Choroid plexus epithelial cell (primary cell): ENCODE results near the gene OBSCN.
"Not testable (repeated sequence)": the region's sequence is repeated elsewhere in the genome, so short reads cannot be mapped to it uniquely, and the experiment has no call there.

Experiments used
- DNase-seq: peaks from one replicate; pipeline ENCODE4 v3.0.0-alpha.2; 2010; ENCODE audit warnings: low read depth
- H3K4me3 ChIP-seq: 2 replicates; pipeline ENCODE4 v1.5.1; 2011; ENCODE audit warnings: low read depth, mild to moderate bottlenecking, control low read depth, low read length, moderate library complexity
- TF ChIP-seq, protein P1 (sequence below): conservative IDR thresholded peaks from 2 replicates; pipeline ENCODE4 v1.5.1; 2011; ENCODE audit warnings: low read depth, mild to moderate bottlenecking, control low read depth, inconsistent platforms, low read length, moderate library complexity

OBSCN gene

DNA sequence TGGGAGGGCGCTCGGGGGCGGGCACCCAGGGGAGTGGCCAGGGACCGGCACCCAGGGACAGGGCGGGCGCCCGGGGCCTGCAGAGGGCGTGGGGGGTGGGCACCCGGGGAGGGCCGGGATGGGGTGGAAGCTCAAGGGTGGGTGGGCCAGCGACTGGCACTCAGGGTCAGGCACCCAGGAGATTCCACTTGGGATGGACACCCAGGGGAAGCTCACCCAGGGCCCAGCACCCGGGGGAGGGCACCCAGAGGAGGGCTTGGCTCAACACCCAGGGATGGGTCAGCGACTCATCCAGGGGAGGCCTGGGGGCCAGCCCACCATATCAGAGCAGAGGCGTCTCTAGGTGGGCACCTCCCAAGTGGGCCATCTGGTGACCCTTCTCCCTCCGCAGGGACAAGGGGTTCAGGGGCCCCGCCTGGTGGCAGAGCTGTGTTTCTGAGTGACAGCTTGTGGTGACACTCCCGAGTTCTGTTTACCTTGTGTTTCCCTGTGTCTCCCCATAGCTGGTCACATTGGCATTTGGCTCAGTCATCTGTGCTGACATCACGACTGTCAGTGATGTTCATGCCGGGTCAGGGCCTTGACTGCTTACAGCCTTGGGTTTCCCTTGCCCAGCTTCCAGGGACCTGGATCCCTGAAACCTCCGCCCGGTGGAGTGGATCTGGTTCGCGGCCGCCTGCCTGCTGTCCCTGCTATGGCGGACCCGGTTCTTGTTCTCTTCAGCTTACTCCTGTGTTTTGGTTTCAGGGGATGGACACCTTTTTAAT is 41.5 kb upstream of the OBSCN start:
- TF ChIP-seq, protein P1, sequence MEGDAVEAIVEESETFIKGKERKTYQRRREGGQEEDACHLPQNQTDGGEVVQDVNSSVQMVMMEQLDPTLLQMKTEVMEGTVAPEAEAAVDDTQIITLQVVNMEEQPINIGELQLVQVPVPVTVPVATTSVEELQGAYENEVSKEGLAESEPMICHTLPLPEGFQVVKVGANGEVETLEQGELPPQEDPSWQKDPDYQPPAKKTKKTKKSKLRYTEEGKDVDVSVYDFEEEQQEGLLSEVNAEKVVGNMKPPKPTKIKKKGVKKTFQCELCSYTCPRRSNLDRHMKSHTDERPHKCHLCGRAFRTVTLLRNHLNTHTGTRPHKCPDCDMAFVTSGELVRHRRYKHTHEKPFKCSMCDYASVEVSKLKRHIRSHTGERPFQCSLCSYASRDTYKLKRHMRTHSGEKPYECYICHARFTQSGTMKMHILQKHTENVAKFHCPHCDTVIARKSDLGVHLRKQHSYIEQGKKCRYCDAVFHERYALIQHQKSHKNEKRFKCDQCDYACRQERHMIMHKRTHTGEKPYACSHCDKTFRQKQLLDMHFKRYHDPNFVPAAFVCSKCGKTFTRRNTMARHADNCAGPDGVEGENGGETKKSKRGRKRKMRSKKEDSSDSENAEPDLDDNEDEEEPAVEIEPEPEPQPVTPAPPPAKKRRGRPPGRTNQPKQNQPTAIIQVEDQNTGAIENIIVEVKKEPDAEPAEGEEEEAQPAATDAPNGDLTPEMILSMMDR, result peak; percentile 30
- DNase-seq, result peak; percentile 57
- peak overlapping the region; percentile 66 for H3K4me3 ChIP-seq

DNA sequence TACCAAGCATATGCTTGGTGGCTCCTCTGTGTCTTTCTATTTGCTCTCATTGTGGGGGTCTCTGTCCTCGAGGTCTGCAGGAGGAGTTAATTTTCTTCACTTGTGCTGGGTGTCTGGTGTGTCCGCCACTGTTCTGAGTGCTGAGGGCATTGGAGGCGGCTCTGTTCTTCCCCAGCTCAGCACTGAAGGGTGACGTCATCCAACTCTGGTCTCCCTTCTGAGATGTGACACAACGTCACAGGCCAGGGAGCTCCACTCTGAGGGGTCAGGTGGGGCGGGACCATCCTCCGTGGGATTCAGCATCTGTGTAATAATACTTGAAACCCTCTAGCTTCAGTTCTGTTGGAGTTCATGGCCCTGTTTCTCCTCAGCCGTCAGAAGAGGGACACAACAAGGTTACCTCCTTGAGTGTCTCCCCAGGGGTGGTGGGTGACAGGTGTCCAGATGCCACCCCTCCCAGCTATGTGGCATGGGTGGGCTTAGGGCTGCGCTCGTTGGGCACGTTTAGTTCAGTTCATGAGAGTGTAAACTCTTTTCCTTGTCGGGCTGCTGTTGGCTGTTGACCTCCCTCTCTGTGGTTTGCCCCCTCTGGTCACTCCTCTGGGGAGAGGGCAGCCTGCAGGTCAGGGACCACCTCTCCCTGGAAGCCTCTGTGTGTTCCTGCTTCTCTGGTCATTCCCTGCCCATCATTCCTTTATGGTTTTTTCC is 39.1 kb upstream of the OBSCN start:
- TF ChIP-seq, protein P1, result no peak
- no peak for DNase-seq
- H3K4me3 ChIP-seq, result no peak overlapping the region

DNA sequence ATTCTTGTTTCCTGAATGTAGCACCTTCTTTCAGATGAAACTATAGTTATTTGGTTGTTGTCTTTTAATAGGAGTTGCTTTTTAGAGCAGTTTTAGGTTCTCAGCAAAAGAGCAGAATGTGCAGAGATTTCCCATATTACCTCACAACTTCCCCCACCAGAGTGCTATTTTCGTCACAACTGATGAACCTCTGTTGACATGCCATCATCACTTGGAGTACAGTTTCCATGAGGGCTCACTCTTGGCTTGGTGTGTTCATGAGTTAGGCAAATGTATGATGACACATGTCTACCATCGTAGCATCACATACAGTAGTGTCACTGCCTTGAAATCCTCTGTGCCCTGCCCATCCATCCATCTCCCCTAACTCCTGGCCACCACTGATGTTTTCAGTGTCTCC is 38.5 kb upstream of the OBSCN start:
- no peak for DNase-seq
- H3K4me3 ChIP-seq, result no peak overlapping the region
- TF ChIP-seq, protein P1, result no peak

DNA sequence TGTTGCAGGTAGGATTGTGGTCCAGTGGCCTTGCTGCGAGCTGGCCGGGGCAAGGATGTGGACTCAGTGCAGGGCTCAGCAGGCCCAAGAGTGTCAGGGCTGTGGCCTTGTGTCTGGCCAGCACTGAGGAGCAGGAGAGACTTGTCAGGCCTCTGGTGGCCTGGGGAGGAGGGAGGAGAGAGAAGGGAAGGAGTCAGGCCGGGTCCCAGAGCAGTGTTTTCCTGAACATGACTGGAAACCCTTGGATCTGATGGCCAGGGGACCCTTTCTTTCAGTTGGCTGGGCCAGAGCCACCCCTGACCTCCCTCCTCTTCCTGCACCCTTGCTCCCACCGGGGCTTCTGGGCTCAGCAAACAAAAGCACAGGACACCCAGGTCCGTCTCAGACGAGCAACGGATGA is 37.2 kb upstream of the OBSCN start:
- no peak for DNase-seq
- H3K4me3 ChIP-seq, result no peak overlapping the region
- TF ChIP-seq, protein P1, result no peak

DNA sequence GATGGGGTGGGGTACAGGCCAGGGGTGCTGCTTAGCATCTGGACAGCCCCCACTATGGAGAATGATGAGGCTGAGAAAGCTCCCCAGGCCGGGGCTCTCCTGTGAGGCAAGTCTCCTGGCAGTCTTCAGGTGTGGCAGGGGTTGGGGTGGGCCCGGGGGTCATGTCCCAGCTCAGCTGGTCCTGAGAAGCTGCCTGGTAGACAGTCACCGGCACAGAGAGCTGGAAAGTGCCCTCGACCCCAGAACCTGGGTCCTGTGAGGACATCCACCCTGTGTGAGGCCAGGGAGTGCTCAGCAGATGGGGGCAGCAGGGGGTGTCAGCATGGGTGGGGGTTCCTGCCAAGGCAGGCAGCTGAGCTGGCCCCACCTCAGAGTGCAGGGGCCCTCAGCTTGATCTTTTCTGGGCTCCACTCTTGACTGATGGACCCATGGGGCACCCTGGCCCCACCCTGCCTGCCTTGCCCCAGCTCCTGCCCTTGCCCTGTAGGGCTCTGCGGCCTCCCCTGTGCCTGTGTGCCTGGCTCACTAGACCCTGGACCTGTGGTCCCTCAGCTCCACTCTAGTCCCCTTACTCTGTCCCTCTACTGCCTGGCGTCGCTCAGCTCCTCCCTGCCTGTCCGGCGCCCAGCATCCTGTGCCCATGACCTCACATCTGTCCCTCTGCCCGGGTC is 36.5 kb upstream of the OBSCN start:
- no peak for DNase-seq
- no peak overlapping the region for H3K4me3 ChIP-seq
- TF ChIP-seq, protein P1, result no peak

DNA sequence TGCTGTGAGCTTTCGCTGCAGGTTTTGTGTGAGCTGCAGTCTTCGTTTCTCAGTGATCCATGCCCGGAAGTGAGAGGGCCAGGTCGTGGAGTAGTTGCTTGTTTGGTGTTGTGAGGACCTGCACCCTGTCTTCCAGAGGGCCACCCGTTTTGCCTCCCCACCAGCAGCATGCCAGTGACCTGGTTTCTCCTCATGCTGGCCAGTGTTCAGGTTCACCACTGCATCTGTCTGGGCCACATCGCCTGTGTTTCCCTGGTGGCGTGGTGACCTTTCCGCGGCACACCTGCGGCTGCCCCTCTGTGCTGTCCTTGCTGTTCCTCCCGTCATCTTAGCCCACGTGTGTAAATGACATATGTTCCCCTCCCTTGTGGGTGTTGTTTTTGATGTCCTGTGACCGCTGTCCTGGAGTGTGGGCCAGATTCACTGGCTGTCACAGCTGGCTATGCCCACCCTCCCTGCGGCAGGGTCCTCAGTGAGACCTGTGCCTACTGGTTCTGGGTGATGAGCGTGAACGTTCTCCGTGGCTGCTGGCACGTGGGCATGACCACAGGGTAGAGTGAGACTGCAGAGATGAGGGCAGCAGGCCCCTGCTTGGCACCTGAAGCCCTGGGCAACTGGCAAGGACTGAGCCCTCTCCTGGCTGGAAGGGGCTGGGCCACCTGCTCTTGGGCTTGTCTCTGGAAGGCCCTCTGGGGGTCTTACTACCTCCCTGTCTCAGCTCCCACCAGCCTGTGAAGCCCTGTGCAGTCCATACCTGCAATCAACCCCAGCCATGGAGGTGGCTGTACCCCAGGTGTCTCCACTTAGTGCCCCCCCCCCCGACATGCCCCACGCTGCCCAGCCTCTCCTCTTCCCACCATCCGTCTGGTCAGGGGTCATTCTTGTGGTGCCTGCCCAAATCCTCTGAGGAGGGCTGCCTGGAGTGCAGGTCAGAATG is 35.0 kb upstream of the OBSCN start:
- no peak overlapping the region for H3K4me3 ChIP-seq
- no peak for DNase-seq
- TF ChIP-seq, protein P1, result no peak

DNA sequence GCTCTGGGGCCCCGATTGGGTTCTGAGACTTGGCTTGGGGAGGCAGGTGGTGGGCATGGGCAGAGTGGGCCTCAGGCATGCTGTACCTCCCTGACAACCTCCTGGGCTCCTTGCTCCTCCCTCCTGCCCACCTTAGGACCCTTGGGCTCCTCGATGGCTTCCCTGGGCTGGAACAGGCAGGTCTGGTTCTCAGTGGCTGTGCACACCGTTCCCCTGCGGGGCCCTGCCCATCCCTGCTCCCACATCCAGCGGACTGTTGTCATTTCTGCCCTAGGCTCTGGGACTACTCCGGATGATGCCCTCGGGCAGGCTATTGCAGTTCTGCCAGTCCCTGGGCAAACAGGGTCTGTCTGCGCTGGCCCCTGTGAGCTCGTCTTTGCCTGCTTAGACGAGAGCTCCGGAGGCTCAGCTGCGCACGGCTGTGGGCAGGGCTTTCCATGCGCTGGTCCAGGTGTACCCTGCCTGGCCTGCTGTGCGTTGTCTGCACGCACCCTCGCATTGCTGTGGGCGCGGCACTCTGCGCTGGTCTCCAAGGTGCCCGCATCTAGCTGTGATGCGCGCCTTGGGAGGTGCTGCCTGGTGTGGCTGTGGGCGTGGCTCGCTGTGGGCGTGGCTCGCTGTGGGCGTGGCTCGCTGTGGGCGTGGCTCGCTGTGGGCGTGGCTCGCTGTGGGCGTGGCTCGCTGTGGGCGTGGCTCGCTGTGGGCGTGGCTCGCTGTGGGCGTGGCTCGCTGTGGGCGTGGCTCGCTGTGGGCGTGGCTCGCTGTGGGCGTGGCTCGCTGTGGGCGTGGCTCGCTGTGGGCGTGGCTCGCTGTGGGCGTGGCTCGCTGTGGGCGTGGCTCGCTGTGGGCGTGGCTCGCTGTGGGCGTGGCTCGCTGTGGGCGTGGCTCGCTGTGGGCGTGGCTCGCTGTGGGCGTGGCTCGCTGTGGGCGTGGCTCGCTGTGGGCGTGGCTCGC is 34.0 kb upstream of the OBSCN start:
- not testable (repeated sequence) for H3K4me3 ChIP-seq, DNase-seq
